ENCODE results near the gene EPAS1.

- no peak for TF ChIP-seq CTCF (conservative IDR thresholded peaks at IDR 0.05)
- TF ChIP-seq EZH2 (IDR thresholded peaks at IDR 0.05; ENCODE audit: low read depth): no peak
These were observed 107.1 kb downstream of the EPAS1 start for GRCh38 chr2:46404181-46404759.

Data from PC-9 (cell line).